OCI-LY1 (cell line): ENCODE measurements around the gene CCDC142.

Experiments used
- H2AFZ ChIP-seq: fragments of 200-600 bp; sonication (generic), shearing (Covaris generic); 2 replicates; pipeline ENCODE4 v1.6.0; 2014; ENCODE audit warnings: antibody characterized with exemption, mild to moderate bottlenecking, low read length
- H3F3A ChIP-seq: fragments of 200-600 bp; sonication (generic), shearing (Covaris generic); 2 replicates; pipeline ENCODE4 v1.6.0; 2014; ENCODE audit warnings: mild to moderate bottlenecking, antibody characterized with exemption, low read length, moderate library complexity; ENCODE audit not compliant: insufficient read depth
- H3K27ac ChIP-seq: fragments of 200-600 bp; sonication (generic); 2 replicates; pipeline ENCODE4 v1.5.1; 2014; ENCODE audit warnings: low read length, mixed run types, mild to moderate bottlenecking, low read depth; ENCODE audit not compliant: poor library complexity, severe bottlenecking
- H3K27me3 ChIP-seq: fragments of 200-600 bp; sonication (generic); 2 replicates; pipeline ENCODE4 v1.6.0; 2014; ENCODE audit warnings: antibody characterized with exemption, mild to moderate bottlenecking, low read length, moderate library complexity; ENCODE audit not compliant: insufficient read depth
- H3K36me3 ChIP-seq: fragments of 200-600 bp; sonication (generic); 2 replicates; pipeline ENCODE4 v1.6.1; 2014; ENCODE audit warnings: mild to moderate bottlenecking, antibody characterized with exemption, low read length, moderate library complexity, mixed read lengths; ENCODE audit not compliant: insufficient read depth
- H3K4me1 ChIP-seq: fragments of 200-600 bp; sonication (generic); 2 replicates; pipeline ENCODE4 v1.5.1; 2014; ENCODE audit warnings: mild to moderate bottlenecking, low read length, moderate library complexity; ENCODE audit not compliant: insufficient read depth, severe bottlenecking
- H3K4me2 ChIP-seq: fragments of 200-600 bp; sonication (generic), shearing (Covaris generic); 2 replicates; pipeline ENCODE4 v1.6.1; 2014; ENCODE audit warnings: low read length
- H3K4me3 ChIP-seq: fragments of 200-600 bp; sonication (generic); 2 replicates; pipeline ENCODE4 v1.5.1; 2014; ENCODE audit warnings: low read length, low read depth, mild to moderate bottlenecking, mixed read lengths; ENCODE audit not compliant: poor library complexity, severe bottlenecking
- H3K79me2 ChIP-seq: fragments of 200-600 bp; shearing (Covaris generic); 2 replicates; pipeline ENCODE4 v1.6.1; 2016; ENCODE audit warnings: mixed run types, low read length, mixed read lengths; ENCODE audit not compliant: insufficient read depth
- H3K9ac ChIP-seq: fragments of 200-600 bp; sonication (generic), shearing (Covaris generic); 2 replicates; pipeline ENCODE4 v1.6.1; 2014; ENCODE audit warnings: mild to moderate bottlenecking, low read length, mixed read lengths
- H3K9me2 ChIP-seq: fragments of 200-600 bp; sonication (generic), shearing (Covaris generic); 2 replicates; pipeline ENCODE4 v1.6.1; 2014; ENCODE audit warnings: low read depth, mild to moderate bottlenecking, low read length, mixed read lengths
- H3K9me3 ChIP-seq: fragments of 200-600 bp; shearing (Covaris generic); 2 replicates; pipeline ENCODE4 v1.6.1; 2014; ENCODE audit warnings: low read length, mixed read lengths
- H4K20me1 ChIP-seq: fragments of 200-600 bp; sonication (generic), shearing (Covaris generic); 2 replicates; pipeline ENCODE4 v1.6.0; 2016; ENCODE audit warnings: mild to moderate bottlenecking, low read length; ENCODE audit not compliant: insufficient read depth
- CTCF ChIP-seq: fragments of 200-600 bp; sonication (generic), shearing (Covaris generic); IDR thresholded peaks from 2 replicates; pipeline ENCODE4 v1.5.1; 2017; ENCODE audit warnings: mild to moderate bottlenecking, antibody characterized with exemption, low read length, moderate library complexity, mixed read lengths
- EZH2 ChIP-seq: fragments of 200-600 bp; sonication (generic), shearing (Covaris generic); IDR thresholded peaks from 2 replicates; pipeline ENCODE4 v1.8.0; 2017; ENCODE audit warnings: borderline replicate concordance, mixed run types, mild to moderate bottlenecking, antibody characterized with exemption, low read length, moderate library complexity, mixed read lengths

The CCDC142 gene

DNA sequence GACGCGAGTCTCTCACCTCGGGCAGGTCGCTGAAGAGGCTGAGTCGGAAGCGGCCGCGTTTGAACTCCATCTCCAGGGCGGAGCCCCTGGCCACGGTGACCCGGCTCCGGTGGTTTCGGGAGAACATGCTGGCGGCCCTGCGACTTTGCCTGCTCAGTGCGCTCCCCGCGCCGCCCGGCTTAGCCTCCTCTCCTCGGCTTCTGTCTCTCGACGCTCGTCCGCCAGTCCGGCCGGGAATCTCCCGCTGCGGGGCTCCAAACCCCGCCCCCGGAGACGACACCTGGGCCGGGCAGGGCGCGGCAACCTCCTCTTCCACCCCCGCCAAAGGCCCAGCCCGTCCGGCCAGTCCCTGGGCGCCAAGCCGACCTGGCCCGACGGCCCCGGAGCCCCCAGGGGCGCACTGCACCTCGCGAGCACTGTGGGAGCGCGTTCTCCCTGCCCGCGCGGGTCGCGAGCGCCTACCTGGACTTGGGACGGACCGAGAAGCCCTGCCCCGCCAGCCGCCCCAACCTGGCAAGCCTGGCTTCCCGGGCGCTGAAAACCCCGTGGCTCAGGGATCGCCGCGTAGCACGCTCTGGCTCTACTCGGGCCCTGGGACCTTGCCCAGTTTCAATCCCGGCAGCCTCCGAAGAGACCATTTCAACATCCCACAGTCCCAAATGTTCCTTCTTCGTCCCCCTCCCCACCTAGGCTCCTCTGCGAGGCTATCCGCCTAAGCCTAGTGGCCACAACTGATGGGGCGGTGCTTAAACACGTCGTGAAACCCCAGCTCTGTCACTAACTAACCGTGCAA, 40.9 kb downstream of the CCDC142 start, which contains the start of gene RTKN:
TSS of gene RTKN (minus strand) at position 248 of the 793 bp plus-strand sequence. CDS start at position 127, 121 bp downstream.
- no peaks in the 10 kb centered on the region for H3K9me3 ChIP-seq
- H3K79me2 ChIP-seq, result no peaks in the 10 kb centered on the region
- no peaks in the 10 kb centered on the region for H4K20me1 ChIP-seq
- peaks cover 12% of the 10 kb centered on the region; the same call in 1 of the 2 replicates for H3K27me3 ChIP-seq
- no peaks in the 10 kb centered on the region for H3K36me3 ChIP-seq
- peak within 1 kb of the TSS; percentile 32 for H3K4me3 ChIP-seq
- H3K9ac ChIP-seq, result no peak within 1 kb of the TSS
- H2AFZ ChIP-seq, result no peak within 1 kb of the TSS
- TF ChIP-seq EZH2 (no peak), CTCF (no peak)
- no peak within 1 kb of the TSS for H3K27ac ChIP-seq
- H3F3A ChIP-seq, result no peaks in the 10 kb centered on the region
- H3K4me1 ChIP-seq, result peaks cover 25% of the 10 kb centered on the region
- H3K4me2 ChIP-seq, result peak within 1 kb of the TSS; percentile 43
- H3K9me2 ChIP-seq, result no peaks in the 10 kb centered on the region

- no peaks in the 10 kb centered on the region for H3K79me2 ChIP-seq
- no peaks in the 10 kb centered on the region for H4K20me1 ChIP-seq
- no peak overlapping the region for H2AFZ ChIP-seq
- H3K27me3 ChIP-seq, result peaks cover 12% of the 10 kb centered on the region; the same call in 1 of the 2 replicates
- H3K9ac ChIP-seq, result no peak overlapping the region
- no peak overlapping the region for H3K27ac ChIP-seq
- H3K4me2 ChIP-seq, result peak overlapping the region; percentile 43
- no peaks in the 10 kb centered on the region for H3K36me3 ChIP-seq
- no peaks in the 10 kb centered on the region for H3K9me3 ChIP-seq
- H3K9me2 ChIP-seq, result no peaks in the 10 kb centered on the region
- peak overlapping the region; percentile 32 for H3K4me3 ChIP-seq
- TF ChIP-seq CTCF, result no peak
- H3K4me1 ChIP-seq, result peaks cover 25% of the 10 kb centered on the region
- H3F3A ChIP-seq, result no peaks in the 10 kb centered on the region
Observed at GRCh38 chr2:74441170-74441689, 41.6 kb downstream of the CCDC142 start.

DNA sequence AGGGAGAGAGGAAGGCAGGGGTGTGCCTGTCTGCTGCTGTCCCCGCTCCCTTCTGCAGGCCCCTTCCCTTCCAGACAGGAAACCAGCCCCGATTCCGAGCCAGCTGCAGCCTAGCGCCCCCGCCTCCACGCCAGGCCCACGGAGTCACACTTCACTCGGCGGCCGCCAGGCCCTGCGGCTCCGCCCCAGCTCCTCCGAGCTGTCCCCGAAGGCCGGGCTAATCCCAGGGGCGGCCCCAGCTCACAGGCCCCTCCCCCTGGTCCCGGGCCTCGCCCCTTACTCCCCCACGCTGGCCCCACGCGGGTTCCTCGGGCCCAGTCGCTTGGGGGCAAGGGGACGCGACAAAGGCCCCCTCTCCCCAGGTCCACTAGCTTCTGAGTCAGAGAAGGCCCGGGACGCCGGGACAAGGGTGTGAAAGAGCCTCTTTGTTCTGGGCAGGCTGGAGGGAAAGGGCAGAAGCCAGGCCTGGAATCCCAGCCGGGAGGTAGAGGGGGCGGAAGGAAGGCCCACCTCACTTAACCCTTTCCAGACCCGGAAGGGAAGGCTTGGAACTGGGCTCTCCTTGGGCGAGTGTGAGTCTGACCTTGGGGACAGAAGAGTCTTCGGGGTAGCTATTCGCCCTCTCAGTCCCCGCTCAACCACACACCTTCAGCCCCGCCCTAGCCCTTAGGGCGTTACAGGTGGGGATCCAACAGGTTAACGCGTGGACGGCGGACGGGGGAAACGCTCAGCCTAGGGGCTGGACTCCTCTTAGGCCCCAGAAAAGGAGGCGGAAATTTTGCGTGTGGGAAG, 42.2 kb downstream of the CCDC142 start:
- H4K20me1 ChIP-seq, result no peaks in the 10 kb centered on the region
- H3K36me3 ChIP-seq, result no peaks in the 10 kb centered on the region
- H3K9me2 ChIP-seq, result no peaks in the 10 kb centered on the region
- no peak overlapping the region for H3K27ac ChIP-seq
- H3F3A ChIP-seq, result no peaks in the 10 kb centered on the region
- peaks cover 12% of the 10 kb centered on the region; the same call in 1 of the 2 replicates for H3K27me3 ChIP-seq
- peaks cover 25% of the 10 kb centered on the region for H3K4me1 ChIP-seq
- H3K4me3 ChIP-seq, result no peak overlapping the region
- TF ChIP-seq EZH2 (no peak), CTCF (no peak; the same call in 1 of the 2 replicates)
- H3K79me2 ChIP-seq, result no peaks in the 10 kb centered on the region
- H3K4me2 ChIP-seq, result peak overlapping the region; percentile 25; the same call in 1 of the 2 replicates
- no peak overlapping the region for H3K9ac ChIP-seq
- H3K9me3 ChIP-seq, result no peaks in the 10 kb centered on the region
- no peak overlapping the region for H2AFZ ChIP-seq
